GM19240 (cell line): ENCODE results near the gene SH3PXD2A.

ENCODE experiments used
- DNase-seq: peaks from one replicate; pipeline ENCODE4 v3.0.0; 2011; ENCODE audit warnings: low spot score; ENCODE audit not compliant: insufficient read length

The SH3PXD2A gene, protein sequence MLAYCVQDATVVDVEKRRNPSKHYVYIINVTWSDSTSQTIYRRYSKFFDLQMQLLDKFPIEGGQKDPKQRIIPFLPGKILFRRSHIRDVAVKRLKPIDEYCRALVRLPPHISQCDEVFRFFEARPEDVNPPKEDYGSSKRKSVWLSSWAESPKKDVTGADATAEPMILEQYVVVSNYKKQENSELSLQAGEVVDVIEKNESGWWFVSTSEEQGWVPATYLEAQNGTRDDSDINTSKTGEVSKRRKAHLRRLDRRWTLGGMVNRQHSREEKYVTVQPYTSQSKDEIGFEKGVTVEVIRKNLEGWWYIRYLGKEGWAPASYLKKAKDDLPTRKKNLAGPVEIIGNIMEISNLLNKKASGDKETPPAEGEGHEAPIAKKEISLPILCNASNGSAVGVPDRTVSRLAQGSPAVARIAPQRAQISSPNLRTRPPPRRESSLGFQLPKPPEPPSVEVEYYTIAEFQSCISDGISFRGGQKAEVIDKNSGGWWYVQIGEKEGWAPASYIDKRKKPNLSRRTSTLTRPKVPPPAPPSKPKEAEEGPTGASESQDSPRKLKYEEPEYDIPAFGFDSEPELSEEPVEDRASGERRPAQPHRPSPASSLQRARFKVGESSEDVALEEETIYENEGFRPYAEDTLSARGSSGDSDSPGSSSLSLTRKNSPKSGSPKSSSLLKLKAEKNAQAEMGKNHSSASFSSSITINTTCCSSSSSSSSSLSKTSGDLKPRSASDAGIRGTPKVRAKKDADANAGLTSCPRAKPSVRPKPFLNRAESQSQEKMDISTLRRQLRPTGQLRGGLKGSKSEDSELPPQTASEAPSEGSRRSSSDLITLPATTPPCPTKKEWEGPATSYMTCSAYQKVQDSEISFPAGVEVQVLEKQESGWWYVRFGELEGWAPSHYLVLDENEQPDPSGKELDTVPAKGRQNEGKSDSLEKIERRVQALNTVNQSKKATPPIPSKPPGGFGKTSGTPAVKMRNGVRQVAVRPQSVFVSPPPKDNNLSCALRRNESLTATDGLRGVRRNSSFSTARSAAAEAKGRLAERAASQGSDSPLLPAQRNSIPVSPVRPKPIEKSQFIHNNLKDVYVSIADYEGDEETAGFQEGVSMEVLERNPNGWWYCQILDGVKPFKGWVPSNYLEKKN

DNA sequence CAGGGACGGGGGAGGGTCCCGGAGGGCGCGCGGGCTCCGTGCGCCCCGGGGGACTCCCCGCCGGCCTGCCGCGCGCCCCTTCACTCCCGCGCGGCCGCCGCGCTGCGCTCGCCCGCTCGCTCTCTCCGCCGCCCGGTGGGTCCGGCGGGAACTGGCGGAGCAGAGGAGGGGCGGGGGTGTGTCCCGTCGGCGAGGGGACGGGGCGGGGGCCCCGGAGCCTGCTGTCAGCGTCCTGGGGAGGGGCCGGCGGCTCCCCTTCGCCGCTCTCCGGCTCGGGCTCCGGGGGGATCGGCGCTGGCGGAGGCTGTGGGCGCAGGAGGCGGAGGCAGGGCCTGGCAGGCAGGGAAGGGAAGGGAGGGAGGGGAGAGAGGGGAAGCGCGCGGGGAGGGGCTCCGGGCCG lies at the start of gene SH3PXD2A:
Gene SH3PXD2A (minus strand): TSS at position 153 of the 400 bp plus-strand sequence. CDS start 310 bp downstream, outside the sequence.
- no peak for DNase-seq

DNA sequence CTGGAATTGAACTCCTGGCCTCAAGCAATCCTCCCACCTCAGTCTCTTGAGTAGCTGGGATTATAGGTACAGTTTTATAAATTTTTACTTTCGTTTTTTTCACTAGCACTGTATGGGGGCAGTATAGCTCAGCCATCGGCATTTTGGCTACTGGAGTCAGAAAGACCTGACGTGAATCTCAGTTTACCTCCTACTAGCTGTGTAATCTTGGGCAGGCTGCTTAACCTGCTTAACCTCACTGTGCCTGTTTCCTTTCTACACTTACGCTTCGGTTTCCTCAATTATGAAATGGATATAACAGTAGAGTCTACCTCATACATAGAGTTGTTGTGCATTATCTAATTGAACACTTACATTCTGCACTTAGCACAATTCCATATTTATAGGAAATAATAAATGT lies 45.9 kb upstream of the SH3PXD2A start:
- no peak for DNase-seq

DNA sequence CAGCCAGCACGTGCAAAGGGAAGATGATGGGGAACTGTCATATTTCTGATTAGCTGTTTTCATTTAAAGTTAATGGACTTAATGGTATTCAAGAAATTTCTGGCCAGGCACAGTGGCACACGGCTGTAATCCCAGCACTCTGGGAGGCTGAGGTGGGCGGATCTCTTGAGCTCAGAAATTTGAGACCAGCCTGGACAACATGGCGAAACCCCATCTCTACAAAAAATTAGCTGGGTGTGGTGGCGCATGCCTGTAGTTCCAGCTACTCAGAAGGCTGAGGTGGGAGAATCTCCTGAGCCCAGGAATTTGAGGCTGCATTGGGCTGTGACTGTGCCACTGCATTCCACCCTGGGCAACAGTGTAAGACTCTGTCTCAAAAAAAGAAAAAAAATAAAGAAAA lies 43.9 kb upstream of the SH3PXD2A start:
- no peak for DNase-seq

DNA sequence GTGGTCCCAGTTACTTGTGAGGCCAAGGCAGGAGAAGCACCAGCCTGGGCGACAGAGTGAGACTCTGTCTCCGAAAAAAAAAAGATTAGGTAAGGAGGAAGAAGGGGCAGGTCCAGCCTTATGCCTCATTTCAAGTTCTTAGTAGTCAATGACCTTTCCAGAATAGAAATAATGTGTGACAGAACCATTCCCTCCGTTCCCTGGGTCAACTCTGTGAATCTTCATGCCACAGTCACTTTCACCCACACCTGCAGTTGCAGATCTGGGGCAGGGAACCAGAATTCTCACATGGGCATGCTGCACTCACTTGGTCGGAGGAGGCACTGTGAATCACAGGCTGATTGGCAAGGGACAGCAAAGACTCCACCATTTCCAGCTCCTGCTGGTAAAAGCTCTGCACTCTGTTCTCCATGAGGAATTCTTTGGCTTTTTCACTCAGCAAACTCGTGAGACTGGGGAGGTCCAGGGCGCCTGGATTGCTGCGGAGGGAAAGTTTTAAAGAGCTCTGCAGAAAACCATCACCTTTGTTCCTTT lies 41.9 kb upstream of the SH3PXD2A start:
- no peak for DNase-seq

DNA sequence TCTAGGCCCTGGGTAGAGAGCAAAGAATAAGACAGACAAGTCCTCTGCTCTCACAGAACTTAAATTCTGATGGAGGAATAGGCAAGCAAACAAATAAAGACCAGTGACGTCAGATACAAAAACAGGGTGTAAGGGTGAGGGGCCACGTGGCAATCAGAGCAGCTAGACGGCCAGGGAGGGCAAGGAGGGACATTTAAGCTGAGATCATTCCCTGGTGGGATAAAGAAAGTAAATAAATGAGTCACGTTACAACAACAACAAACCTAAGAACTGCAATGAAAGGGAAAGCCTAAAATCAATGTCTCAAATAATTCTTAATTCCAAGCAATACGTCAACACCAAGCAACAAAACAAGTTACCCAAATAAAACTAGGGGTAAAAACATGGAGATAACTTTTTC lies 40.8 kb upstream of the SH3PXD2A start:
- no peak for DNase-seq

DNA sequence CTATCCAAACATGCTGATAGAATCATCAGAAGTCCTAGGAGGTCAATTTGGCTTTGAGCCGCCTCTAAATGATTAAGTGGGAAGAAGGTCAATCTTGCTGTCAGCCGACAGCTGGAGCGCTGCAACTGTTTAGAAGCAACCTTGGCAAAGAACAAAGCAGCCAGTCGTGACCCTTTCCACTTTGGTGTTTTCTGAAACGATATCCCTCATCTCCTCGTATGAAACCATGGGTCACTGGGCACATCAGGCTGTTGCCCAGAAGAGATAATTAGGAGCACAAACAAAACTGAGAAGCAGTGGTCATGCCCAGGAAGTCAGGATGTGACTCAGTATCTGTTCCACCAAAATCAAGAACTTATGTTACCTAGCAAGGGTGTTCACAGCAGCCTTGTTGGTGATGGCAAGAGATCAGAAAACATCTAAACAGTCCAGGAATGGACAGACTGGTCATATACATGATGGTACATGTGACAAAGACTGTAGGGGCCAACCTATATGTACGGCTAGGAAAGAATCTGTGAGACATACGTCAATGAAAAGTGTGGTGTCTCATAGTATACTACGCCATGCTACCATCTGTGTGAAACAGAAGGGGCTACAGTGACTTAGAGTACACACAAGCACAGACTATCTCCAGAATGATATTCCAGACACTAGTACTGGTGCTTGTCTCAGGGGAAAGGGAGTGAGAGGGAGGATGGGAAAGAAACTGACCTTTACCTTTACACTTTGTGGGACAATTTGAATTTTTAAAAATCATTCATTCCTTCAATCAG lies 40.2 kb upstream of the SH3PXD2A start:
- DNase-seq, result no peak

DNA sequence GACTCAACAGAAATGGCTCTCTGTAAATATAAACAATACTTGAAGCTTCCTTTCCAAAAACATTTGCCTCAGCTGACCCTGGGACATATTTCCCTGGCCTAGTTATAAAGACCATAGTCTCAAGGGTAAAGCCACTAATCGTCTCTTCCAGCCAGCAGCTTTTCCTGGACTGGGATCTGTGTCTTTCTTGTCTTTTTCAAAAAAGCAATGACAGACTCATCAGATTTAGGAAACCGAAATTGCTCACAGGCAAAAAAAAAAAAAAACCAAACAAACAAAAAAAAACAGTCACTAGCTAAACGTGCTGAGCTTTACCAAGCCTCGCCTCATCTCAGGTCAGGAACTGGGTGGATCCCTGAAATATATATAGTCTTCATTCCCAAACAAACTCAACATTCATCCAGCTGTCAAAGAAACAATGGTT lies 39.1 kb upstream of the SH3PXD2A start:
- no peak for DNase-seq

DNA sequence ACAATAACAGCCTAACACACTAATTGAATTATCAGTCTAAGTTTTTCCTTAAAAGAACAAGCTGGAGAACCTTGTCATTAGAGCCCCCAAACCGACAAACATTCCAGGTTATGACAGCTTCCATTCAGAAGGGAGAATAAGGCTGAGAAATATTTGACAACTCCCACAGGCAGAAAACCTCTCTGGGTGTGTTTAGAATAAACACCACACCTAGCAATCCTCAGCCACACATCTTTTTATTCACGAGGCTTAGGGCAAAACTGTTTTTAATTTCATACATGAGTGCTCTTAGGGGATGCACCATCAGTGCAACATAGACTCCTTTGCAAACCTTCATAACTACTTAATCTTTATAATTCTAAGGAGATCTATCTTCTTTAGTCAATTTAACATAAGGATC lies 38.4 kb upstream of the SH3PXD2A start:
- DNase-seq, result no peak

DNA sequence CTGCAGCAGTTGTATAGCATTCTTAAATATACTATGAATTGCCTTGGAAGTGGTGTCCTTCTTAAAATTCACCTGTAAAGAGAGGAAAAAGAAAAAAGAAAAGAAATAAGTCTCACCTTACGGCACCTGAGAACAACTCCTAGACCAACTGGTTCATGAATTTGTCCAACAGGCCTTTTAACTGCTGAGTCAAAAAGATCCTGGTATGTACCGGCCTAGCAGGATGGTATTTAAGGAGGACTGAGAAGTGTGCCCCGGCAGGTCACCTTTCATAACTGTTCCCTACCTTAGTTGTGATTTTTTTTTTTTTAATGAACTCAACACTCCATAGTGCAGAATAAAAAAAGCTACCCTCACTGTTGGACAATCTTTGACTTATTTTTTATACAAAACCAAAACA lies 36.8 kb upstream of the SH3PXD2A start:
- no peak for DNase-seq

DNA sequence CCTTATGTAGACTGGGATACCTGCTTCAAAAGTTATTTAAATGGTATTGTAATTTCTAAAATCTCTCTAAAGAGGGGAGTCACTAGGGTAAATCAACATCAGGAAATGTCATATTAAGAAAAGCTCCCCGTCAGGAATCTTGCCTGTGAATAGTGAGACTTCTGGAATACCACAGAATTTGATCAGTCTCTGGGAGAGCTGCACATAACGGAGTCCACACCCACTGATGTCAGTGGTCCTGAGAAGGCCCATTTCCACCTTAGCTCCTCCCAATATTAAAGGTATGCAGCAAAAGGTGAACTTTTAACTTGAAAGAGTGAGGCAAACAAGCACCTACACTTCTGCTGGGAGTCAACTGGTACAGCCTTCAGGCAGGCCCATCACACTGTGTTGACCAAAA lies 35.3 kb upstream of the SH3PXD2A start:
- no peak for DNase-seq

DNA sequence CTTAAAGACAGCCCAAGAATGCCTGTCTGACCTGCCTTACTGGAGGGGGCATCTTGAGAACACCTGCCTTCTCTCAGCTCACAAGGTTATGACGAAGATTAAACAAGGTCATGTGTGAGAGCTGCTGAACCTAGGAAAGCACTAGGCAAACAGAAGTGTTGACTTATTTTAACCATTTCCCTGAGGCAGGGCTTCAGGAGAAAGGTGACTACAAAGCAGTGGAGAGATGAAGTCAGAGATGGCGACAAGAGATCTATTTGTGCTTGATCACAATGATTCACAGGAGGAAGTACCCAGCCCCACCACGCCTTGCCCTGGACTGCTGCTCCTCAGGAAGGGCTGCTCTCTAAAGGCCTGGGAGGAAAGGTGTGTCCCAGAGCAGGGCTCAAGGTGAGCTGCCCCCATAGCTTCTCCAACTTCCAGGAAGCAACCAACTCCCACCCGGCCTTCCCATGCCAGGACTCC lies 34.9 kb upstream of the SH3PXD2A start:
- DNase-seq, result no peak

DNA sequence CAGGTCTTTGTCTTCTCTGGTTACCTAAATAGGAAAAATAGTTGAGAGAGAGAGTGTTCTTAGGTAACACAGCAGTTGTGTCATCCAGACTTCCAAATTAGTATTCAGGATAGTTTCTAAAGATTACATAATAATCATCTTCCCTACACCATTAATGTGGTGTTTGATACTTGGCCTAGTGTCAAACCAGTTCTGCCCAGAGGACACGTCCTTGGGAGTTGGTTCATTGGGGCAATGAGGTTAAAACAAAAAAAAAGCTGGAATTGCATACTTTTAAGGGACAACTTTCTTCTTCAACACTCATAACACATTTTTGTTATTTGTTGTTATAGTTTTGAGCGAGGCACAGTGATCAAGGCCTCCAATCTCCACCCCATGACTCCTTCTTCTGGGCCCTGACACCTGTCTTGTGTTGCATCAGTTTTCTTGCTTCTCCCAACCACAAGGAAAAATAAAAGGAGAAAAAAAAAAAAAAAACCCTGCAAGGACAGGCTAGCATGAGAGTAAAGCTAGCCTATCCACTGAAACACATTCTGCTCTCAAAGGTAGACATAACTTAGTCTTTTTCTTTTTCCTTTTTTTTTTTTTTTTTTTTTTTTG lies 33.8 kb upstream of the SH3PXD2A start:
- no peak for DNase-seq

DNA sequence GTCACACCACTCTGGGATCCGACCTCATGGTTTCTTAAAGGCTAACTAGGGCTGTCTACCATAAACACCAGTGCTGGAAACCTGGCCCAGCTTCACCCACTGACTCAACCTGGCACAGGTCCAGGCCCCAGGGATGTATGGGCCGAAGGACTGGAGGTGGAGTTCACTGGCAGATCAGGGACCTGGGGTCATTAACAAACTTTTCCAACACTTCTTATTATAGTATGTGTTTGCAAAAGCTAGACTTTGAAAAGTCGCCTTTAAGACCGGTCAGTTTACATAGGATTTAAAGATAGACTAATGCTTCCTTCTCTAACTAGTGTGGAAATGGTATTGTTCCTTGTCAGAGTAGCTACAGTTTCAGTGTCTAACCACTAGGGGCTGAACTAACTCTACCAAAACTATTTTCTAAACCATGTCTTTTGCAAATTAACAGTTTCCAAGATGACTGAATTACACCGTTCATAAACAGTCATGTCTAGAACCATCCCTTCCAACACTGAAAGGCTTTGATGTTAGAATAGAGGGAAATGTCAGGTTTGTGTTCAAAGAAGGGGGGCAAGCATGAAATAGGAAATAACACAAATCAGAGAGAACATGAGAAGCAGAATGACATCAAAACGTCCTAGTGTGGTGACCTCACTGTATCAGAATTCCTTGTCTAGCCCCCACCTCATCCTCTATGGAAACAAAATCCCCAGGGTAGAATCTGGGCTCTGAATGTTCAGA lies 32.9 kb upstream of the SH3PXD2A start:
- peak; percentile 42 for DNase-seq

DNA sequence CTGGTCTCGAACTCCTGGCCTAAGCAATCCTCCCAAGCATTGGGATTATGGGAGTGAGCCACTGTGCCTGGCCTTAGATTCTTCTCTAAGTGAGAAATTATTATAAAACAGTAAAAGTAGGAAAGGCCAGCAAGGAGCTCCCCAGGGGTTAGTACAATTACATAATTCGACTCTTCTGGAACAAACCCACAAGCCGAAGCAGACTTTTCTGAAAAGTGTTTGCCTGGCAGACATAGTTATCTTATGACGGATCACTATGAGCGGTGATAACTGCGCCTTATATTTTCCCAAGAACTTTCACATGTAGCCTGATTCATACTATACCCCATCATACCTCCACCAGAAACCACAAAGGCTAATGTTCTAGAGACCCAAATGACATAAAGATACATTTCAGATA lies 30.2 kb upstream of the SH3PXD2A start:
- DNase-seq, result no peak

DNA sequence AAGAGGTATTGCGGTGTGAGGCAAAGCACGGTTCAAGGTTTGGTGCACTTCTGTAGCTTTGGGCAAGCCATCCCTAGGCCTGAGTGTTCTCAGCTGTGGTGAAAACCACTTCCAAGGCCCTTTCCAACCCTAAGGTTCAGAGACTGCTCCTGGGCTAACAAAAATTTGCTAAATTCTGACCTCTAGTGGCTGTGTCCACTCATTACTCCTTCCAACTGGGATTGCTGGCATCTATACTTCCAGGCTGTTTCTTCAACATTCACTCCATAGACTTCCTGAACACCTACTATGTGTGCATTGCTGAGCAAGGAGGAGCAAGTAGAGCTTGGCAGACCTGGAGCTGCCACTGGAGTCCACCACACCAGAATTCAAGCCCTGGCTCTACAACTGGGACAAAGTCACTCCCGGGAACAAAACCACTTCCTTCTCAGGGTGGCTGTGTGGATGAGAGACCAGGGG lies 29.3 kb upstream of the SH3PXD2A start:
- peak; percentile 44 for DNase-seq

DNA sequence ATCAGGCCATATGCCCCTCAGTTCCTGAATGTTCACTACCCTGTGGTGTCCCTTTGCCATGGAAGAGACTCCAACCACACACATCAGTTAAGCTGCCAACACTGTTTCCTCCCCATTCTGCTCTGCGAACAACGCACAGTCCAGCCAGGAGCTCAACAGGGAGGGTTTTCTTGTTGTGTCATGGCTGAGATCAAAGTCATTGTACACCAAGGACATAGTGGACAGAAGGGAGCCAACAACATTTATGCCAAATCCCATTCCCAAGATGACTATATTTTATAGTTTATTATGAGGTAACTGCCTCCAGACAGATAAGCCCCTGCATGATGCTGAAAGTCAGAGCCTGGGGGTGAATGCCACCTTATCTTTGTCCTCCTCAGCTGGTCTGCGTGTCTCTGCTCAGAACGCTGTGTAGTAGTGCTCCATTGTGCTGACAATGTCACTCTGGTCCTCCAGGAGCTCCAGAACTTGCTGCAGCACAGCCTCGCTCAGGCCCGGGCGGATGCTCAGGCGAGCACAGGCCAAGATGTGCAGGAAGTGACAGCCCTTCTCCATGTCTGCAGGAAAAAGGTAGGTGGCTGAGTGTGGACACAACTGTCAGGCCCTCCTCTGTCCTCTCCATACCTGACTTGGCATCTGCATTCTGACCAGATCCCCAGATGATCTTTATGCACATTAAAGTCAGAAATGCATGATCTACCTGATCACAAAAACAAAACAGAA lies 27.1 kb upstream of the SH3PXD2A start:
- DNase-seq, result no peak

DNA sequence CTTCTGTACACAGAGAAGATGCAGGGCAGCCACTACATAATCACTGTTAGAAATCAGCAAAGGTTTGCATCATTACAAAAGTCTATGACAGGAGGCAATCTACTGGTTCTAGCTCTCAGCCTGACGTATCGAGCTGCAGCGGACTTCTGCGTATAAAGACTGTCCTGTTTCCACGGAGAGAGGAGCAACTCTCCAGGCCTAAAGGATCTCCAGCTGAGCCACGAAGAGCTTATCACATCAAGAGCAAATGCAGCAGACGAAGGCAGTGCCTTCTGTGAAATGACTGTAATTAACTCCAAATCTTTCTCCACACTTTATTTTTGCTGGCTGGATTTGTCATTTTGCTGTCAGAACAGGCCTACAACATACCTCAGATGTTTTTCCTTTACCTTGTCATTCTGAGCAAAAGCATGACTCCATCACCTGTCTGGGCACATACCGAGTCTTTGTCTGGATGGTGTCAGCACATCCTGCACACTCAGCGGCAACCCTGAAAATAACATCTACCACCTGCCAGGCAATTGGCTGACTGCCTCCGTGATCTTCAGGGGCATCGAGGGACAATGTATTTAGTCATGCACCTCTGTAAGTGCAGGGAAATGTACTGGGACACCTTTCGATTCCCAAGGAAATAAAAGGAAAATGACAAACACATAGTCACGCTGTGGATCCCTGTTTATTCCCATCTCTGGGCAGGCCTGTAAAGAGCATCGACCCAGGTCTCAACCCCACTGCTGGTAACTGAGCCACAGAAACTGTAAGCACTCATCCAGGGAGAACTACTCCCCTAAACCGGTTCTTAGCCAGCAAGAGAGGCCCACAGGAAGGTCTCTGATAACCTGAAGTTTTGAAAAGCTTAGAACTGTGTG lies 26.3 kb upstream of the SH3PXD2A start:
- DNase-seq, result no peak

DNA sequence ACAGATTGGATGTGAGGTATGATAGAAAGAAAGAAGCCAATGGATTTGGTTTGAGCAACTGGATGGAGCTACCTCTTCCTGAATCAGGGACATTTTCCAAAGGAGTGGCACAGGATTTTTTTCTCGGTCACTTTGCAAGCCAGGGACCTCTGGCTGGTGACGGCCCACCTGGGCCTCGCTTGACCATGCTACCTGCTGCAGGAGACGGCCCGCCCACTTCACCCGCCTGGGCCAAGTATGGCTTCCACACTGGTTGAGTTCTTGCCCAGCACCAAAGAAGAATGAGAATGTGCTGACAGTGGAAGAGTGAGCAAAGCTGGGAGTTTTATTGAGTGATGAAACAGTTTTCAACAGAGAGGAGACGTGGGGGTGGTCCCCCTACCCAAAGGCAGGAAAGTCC lies 24.5 kb upstream of the SH3PXD2A start:
- no peak for DNase-seq
